Activated effector memory CD4-positive, alpha-beta T cell treated with Interleukin-2 at 50 U/mL for 16 hours (primary cell): ENCODE measurements around the gene AGK.
"Not testable (repeated sequence)": the region's sequence is repeated elsewhere in the genome, so short reads cannot be mapped to it uniquely, and the experiment has no call there.

ENCODE experiments used
- DNase-seq: peaks from one replicate; pipeline ENCODE4 v3.0.0-alpha.2; 2020

The AGK gene

GRCh38 chr7:141686074-141686473 lies 134.9 kb downstream of the AGK start:
- DNase-seq, result no peak

- no peak for DNase-seq
Observed at GRCh38 chr7:141686670-141687069, 135.5 kb downstream of the AGK start.

GRCh38 chr7:141688043-141688442 lies 136.8 kb downstream of the AGK start:
- no peak for DNase-seq

- not testable (repeated sequence) for DNase-seq
Observed at GRCh38 chr7:141689072-141689825, 138.0 kb downstream of the AGK start.

- no peak for DNase-seq
Observed at GRCh38 chr7:141691540-141691939, 140.3 kb downstream of the AGK start.

- DNase-seq, result no peak
Observed at GRCh38 chr7:141691961-141692360, 140.8 kb downstream of the AGK start.

- DNase-seq, result no peak
Observed at GRCh38 chr7:141693082-141693481, 141.9 kb downstream of the AGK start.

GRCh38 chr7:141695803-141696289 lies 144.6 kb downstream of the AGK start:
- no peak for DNase-seq

GRCh38 chr7:141696348-141696747 lies 145.1 kb downstream of the AGK start:
- DNase-seq, result no peak

GRCh38 chr7:141697211-141697871 lies 146.1 kb downstream of the AGK start:
- no peak for DNase-seq

- DNase-seq, result no peak
Observed at GRCh38 chr7:141698247-141699015, 147.2 kb downstream of the AGK start.

- no peak for DNase-seq
Observed at GRCh38 chr7:141699860-141700259, 148.7 kb downstream of the AGK start.

GRCh38 chr7:141700296-141700847 lies 149.2 kb downstream of the AGK start:
- no peak for DNase-seq

GRCh38 chr7:141700848-141701371 lies 149.7 kb downstream of the AGK start:
- no peak for DNase-seq

- peak; percentile 53 for DNase-seq
Observed at GRCh38 chr7:141701489-141702046, 150.4 kb downstream of the AGK start.

GRCh38 chr7:141702047-141702567 lies 150.9 kb downstream of the AGK start, which contains the start of gene DENND11:
Gene DENND11, minus strand, starts transcription at chr7:141702166. Its CDS starts 13 bp downstream, at chr7:141702153.
- DNase-seq, result peak; percentile 36

- no peak for DNase-seq
Observed at GRCh38 chr7:141702892-141703291, 151.7 kb downstream of the AGK start.

GRCh38 chr7:141704112-141704511 lies 152.9 kb downstream of the AGK start:
- no peak for DNase-seq

- no peak for DNase-seq
Observed at GRCh38 chr7:141704741-141705140, 153.5 kb downstream of the AGK start.
